B cell (primary cell): ENCODE data around the gene ZNF33B. TPM values are rescaled to one million over a fixed set of nuclear protein-coding genes. Genes with fewer than 3 reads are reported as not detected.

Experiments used
- ATAC-seq: fragments of 200-7000 bp; cut with Tn5 transposase; one replicate; pipeline ENCODE4 v1.10.0; 2021; ENCODE audit warnings: low read depth, mild to moderate bottlenecking, moderate number of reproducible peaks, moderate library complexity
- CTCF ChIA-PET: fragments of 350-600 bp; sonication (Branson Sonifier 250); formaldehyde crosslinking; loops from one replicate; lab custom pipeline; 2021; ENCODE audit warnings: antibody characterized with exemption, inconsistent platforms; lab: Charles Lee
- POLR2A ChIA-PET: fragments of 350-600 bp; sonication (Branson Sonifier 250); formaldehyde crosslinking; loops from one replicate; lab custom pipeline; 2021; ENCODE audit warnings: antibody characterized with exemption; lab: Charles Lee
- DNase-seq: peaks from one replicate; pipeline ENCODE4 v3.0.0; 2013
- H2AFZ ChIP-seq: 2 replicates; pipeline ENCODE4 v1.6.1; 2012; ENCODE audit warnings: mild to moderate bottlenecking, low read depth, low read length; ENCODE audit not compliant: insufficient read depth, poor library complexity, severe bottlenecking
- H3K27ac ChIP-seq, 2 donors: 1 replicate in 1 of 2; 2 replicates in 1 of 2; pipeline ENCODE4 v1.5.1; 2012 to 2013; ENCODE audit warnings: low read length in 2 of 2, mild to moderate bottlenecking in 2 of 2, moderate library complexity in 1 of 2
- H3K27me3 ChIP-seq, 4 experiments: fragments of 200-600 bp in 1 of 4; sonication (generic) in 1 of 4; replicated peaks in 1 of 4; 1 replicate in 2 of 4; 2 replicates in 2 of 4; pipeline versions ENCODE4 v1.6.1 to v1.7.0; 2013 to 2016; ENCODE audit warnings: low read length in 3 of 4, mild to moderate bottlenecking in 2 of 4, mixed read lengths in 1 of 4, moderate library complexity in 1 of 4; ENCODE audit not compliant: insufficient read depth in 4 of 4, control insufficient read depth in 3 of 4; ENCODE audit errors: control extremely low read depth in 1 of 4
- H3K36me3 ChIP-seq, 2 experiments: replicated peaks in 1 of 2; 1 replicate in 1 of 2; 2 replicates in 1 of 2; pipeline versions ENCODE4 v1.6.1 to v1.7.1; 2013; ENCODE audit warnings: low read length in 1 of 2; ENCODE audit not compliant: insufficient read depth in 2 of 2, control insufficient read depth in 1 of 2; ENCODE audit errors: control extremely low read depth in 1 of 2, extremely low read depth in 1 of 2
- H3K4me1 ChIP-seq, 2 donors: fragments of 200-600 bp in 1 of 2; sonication (generic) in 1 of 2; 1 replicate in 1 of 2; 2 replicates in 1 of 2; pipeline versions ENCODE4 v1.5.1 to v1.6.1; 2013 to 2017; ENCODE audit warnings: low read length in 2 of 2; ENCODE audit not compliant: control insufficient read depth in 2 of 2, insufficient read depth in 2 of 2
- H3K4me2 ChIP-seq: replicated peaks from 2 replicates; pipeline ENCODE3; 2012; ENCODE audit warnings: mild to moderate bottlenecking, low read depth, low read length; ENCODE audit not compliant: poor library complexity, severe bottlenecking
- H3K4me3 ChIP-seq, 5 experiments: fragments of 200-600 bp in 1 of 5; sonication (generic) in 1 of 5; 1 replicate in 3 of 5; 2 replicates in 2 of 5; pipeline versions ENCODE4 v1.5.1 to v1.7.0; 2011 to 2016; ENCODE audit warnings: low read length in 4 of 5, mild to moderate bottlenecking in 4 of 5, low read depth in 2 of 5, control low read depth in 1 of 5, moderate library complexity in 1 of 5; ENCODE audit not compliant: insufficient read depth in 1 of 5; ENCODE audit errors: control extremely low read depth in 1 of 5, extremely low read depth in 1 of 5
- H3K79me2 ChIP-seq: fragments of 200-600 bp; sonication (generic); one replicate; pipeline ENCODE4 v1.6.0; 2016; ENCODE audit warnings: low read length; ENCODE audit not compliant: control insufficient read depth, insufficient read depth
- H3K9ac ChIP-seq: fragments of 200-600 bp; sonication (generic); 2 replicates; pipeline ENCODE4 v1.6.1; 2017; ENCODE audit warnings: mild to moderate bottlenecking, low read length, moderate library complexity
- H3K9me3 ChIP-seq, 3 donors: one replicate each; pipeline versions ENCODE4 v1.6.1 to v1.7.1; 2013; ENCODE audit warnings: low read length in 2 of 3; ENCODE audit not compliant: control insufficient read depth in 2 of 3, insufficient read depth in 1 of 3; ENCODE audit errors: control extremely low read depth in 1 of 3
- H4K20me1 ChIP-seq: 2 replicates; pipeline ENCODE4 v1.6.0; 2012; ENCODE audit warnings: mild to moderate bottlenecking, low read length; ENCODE audit not compliant: insufficient read depth, control insufficient read depth, poor library complexity, severe bottlenecking
- H3K27ac Mint-ChIP-seq: one replicate; pipeline ENCODE4 v1.8.0; 2021; ENCODE audit warnings: mixed read lengths
- H3K27me3 Mint-ChIP-seq: one replicate; pipeline ENCODE4 v1.8.0; 2021; ENCODE audit warnings: mixed read lengths
- H3K4me1 Mint-ChIP-seq: one replicate; pipeline ENCODE4 v1.8.0; 2021; ENCODE audit warnings: mixed read lengths
- H3K4me3 Mint-ChIP-seq: one replicate; pipeline ENCODE4 v1.8.0; 2021; ENCODE audit warnings: mixed read lengths
- H3K9me3 Mint-ChIP-seq: one replicate; pipeline ENCODE4 v1.8.0; 2022; ENCODE audit warnings: mixed read lengths; ENCODE audit not compliant: insufficient read depth
- EZH2 ChIP-seq: IDR thresholded peaks from 2 replicates; pipeline ENCODE4 v1.6.1; 2012; ENCODE audit warnings: borderline replicate concordance, low read depth, mild to moderate bottlenecking, moderate library complexity, low read length; ENCODE audit not compliant: insufficient read depth, poor library complexity, severe bottlenecking
- WGBS: methylation state at CpG from one replicate; pipeline ENCODE4 v1.1.5; 2013; ENCODE audit warnings: missing lambda C conversion rate; ENCODE audit not compliant: insufficient coverage; 5-methylcytosine and 5-hydroxymethylcytosine counted together
- intact Hi-C: fragments of 100-400 bp; cut with micrococcal nuclease; formaldehyde crosslinking; loops from one replicate; pipeline ENCODE4 v1.10.0; 2022
- polyA plus RNA-seq: library from polyadenylated mRNA; depleted of rRNA; stranded (reverse); fragments of >200 nt; gene quantifications from 2 replicates; pipeline ENCODE4 v1.2.3, GENCODE V29; 2012
- total RNA-seq, 2 donors: library from RNA; stranded (reverse); fragments of 120-200 nt in 1 of 2; gene quantifications; 1 replicate in 1 of 2; 2 replicates in 1 of 2; pipeline versions ENCODE4 v1.2.3 to v1.2.4, GENCODE V29; 2013 to 2022
- TF ChIP-seq, protein P1 (sequence below): fragments of 200-600 bp; IDR thresholded peaks from one replicate; pipeline ENCODE4 v1.8.0; 2022; ENCODE audit warnings: antibody characterized with exemption, mild to moderate bottlenecking

Gene ZNF33B
- total and polyA plus RNA-seq, 2 donors (not counting 1 experiment from before 2014, with no cell fraction given) = 15.5 to 66.9 TPM

DNA sequence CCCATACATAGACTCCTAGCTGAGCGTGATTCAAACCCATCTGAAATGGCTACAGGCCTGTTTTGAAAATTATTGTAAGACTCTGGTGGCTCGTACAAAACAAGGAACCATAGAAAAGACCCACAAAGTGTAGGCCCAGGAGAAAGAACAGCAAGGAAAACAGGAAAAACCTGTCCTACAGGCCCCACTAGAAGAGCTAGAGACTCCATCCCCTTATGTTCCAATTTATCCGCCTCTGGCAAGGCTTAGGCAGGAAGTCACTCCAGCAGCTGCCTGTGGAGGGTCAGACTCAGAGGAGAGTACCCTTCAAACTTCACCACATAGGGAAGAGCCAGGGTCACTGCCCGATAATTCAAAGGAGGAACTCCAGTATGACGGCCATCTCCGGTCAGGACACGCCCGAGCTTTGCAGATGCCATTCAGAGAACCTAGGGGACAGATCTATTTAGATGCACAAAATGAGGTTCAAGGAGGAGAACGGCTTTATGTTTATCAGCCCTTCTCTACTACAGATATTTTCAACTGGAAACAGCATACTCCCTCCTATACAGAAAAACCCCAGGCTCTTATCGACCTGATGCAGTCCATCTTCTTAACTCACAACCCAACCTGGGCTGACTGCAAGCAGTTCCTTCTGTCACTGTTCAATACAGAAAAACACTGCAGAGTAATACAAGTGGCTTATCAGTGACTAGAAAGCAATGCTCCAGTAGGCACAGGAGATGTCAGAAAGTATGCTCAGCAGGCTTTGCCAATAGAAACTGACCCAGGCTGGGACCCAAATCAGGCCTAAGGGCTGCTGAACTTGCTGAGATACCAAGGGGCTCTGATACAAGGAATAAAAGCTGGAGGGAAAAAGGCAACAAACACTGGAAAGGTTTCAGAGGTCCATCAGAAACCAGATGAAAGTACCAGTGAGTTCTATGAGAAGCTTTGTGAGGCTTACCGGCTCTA is 8.6 kb upstream of the ZNF33B start:
- CTCF ChIA-PET = no interaction called here
- no peaks in the 10 kb centered on the region for H4K20me1 ChIP-seq
- H3K79me2 ChIP-seq = no peaks in the 10 kb centered on the region
- H3K27me3 ChIP-seq = peaks cover 0 to 3% (median 1%) of the 10 kb centered on the region in 4 experiments
- H3K4me2 ChIP-seq = no peak overlapping the region
- no peak for DNase-seq
- no peak overlapping the region for H3K27ac ChIP-seq
- ATAC-seq = no peak
- no peak for TF ChIP-seq EZH2
- TF ChIP-seq, protein P1, sequence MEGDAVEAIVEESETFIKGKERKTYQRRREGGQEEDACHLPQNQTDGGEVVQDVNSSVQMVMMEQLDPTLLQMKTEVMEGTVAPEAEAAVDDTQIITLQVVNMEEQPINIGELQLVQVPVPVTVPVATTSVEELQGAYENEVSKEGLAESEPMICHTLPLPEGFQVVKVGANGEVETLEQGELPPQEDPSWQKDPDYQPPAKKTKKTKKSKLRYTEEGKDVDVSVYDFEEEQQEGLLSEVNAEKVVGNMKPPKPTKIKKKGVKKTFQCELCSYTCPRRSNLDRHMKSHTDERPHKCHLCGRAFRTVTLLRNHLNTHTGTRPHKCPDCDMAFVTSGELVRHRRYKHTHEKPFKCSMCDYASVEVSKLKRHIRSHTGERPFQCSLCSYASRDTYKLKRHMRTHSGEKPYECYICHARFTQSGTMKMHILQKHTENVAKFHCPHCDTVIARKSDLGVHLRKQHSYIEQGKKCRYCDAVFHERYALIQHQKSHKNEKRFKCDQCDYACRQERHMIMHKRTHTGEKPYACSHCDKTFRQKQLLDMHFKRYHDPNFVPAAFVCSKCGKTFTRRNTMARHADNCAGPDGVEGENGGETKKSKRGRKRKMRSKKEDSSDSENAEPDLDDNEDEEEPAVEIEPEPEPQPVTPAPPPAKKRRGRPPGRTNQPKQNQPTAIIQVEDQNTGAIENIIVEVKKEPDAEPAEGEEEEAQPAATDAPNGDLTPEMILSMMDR = no peak
- H3K9ac ChIP-seq = no peak overlapping the region
- POLR2A ChIA-PET = no interaction called here
- no peaks in the 10 kb centered on the region for H3K4me1 ChIP-seq
- H2AFZ ChIP-seq = no peak overlapping the region
- Mint-ChIP-seq H3K27me3 (peaks cover 10% of the 10 kb centered on the region), H3K4me1 (no peaks in the 10 kb centered on the region), H3K9me3 (no peaks in the 10 kb centered on the region), H3K4me3 (no peak overlapping the region), H3K27ac (no peak overlapping the region)
- no peaks in the 10 kb centered on the region for H3K9me3 ChIP-seq
- intact Hi-C loops = no loop called here
- no peak overlapping the region for H3K4me3 ChIP-seq
- no peaks in the 10 kb centered on the region for H3K36me3 ChIP-seq
- WGBS = 92% methylated on average over 5 of the region's 11 CpGs

- 96% methylated on average over 2 of the region's 4 CpGs for WGBS
- no peak overlapping the region for H3K27ac ChIP-seq
- H3K36me3 ChIP-seq = no peaks in the 10 kb centered on the region
- H4K20me1 ChIP-seq = no peaks in the 10 kb centered on the region
- ATAC-seq (no peak), DNase-seq (no peak)
- POLR2A ChIA-PET = no interaction called here
- no peaks in the 10 kb centered on the region for H3K79me2 ChIP-seq
- H3K27ac Mint-ChIP-seq = no peak overlapping the region
- H3K9me3 ChIP-seq = no peaks in the 10 kb centered on the region
- CTCF ChIA-PET = no interaction called here
- H3K27me3 ChIP-seq = peaks cover 0 to 3% (median 1%) of the 10 kb centered on the region in 4 experiments
- peaks cover 7% of the 10 kb centered on the region for H3K27me3 Mint-ChIP-seq
- H3K9me3 Mint-ChIP-seq = no peaks in the 10 kb centered on the region
- TF ChIP-seq EZH2 = no peak
- TF ChIP-seq, protein P1 = no peak
- H3K4me1 ChIP-seq = no peaks in the 10 kb centered on the region
- H3K9ac ChIP-seq = no peak overlapping the region
- intact Hi-C loops = no loop called here
- H3K4me1 Mint-ChIP-seq = no peaks in the 10 kb centered on the region
- no peak overlapping the region for H2AFZ ChIP-seq
- H3K4me3 Mint-ChIP-seq = no peak overlapping the region
- H3K4me2 ChIP-seq = no peak overlapping the region
- no peak overlapping the region for H3K4me3 ChIP-seq
These were observed 7.8 kb upstream of the ZNF33B start for GRCh38 chr10:42646214-42646613.
